Activated gamma-delta T cell treated with anti-CD3 and anti-CD28 coated beads, Interleukin-2, amount 50 U/mL, for 16 hours (primary cell): ENCODE data around the gene IGFBP1.
"Not testable (repeated sequence)": the region's sequence is repeated elsewhere in the genome, so short reads cannot be mapped to it uniquely, and the experiment has no call there.

Experiments
- DNase-seq: peaks from one replicate; pipeline ENCODE4 v3.0.0-alpha.2; 2020; ENCODE audit warnings: low read depth

IGFBP1 gene

GRCh38 chr7:45938626-45939302, 50.5 kb downstream of the IGFBP1 start:
- DNase-seq: no peak

- no peak for DNase-seq
Measured at GRCh38 chr7:45939574-45939973, 51.3 kb downstream of the IGFBP1 start.

- not testable (repeated sequence) for DNase-seq
Measured at GRCh38 chr7:45940237-45940781, 52.0 kb downstream of the IGFBP1 start.

- no peak for DNase-seq
Measured at GRCh38 chr7:45940939-45941338, 52.7 kb downstream of the IGFBP1 start.
